Measurements from ENCODE around the gene HSPG2. TPM values are rescaled to one million over a fixed set of nuclear protein-coding genes. Genes with fewer than 3 reads are reported as not detected.

Gene HSPG2
- total RNA-seq, 1 experiment from 2014 or later, result 171 TPM

DNA sequence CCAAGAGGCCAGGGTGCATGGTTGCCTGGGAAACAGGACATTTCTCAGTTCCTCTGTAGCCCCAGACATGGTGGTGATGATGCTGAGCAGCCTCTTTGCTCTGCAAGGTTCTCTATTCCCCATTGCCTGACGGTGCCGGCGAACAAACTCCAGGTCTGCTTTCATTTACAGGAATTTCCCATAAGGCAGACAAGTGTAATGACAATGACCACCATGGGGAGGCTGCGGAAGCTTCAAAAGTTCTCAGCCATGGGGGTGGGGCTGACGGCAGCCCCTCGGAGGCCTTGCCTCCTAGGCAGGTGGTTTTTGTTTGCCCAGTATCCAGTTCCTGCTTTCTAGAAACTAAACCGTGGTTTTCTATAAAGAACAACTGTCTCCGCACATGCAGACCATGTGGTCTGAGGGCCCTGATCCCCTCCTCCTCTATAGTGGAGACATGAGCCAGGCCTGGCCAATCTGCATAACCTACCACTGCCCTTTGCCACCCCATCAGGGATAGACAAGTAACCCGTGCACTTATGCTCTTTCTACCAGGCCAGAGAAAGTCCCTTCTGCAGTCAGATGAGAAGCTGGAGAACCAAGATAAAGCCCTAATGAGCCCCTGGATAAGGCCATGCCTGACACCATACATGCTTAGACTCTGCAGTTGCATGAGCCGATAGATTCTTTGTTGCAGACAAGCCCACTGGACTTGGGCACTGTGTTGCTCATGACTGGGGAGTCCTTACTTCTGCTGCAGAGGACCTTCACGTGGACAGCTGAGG, 71.0 kb downstream of the HSPG2 start:
- Histone ChIP-seq H3K36me3 (ENCODE audit: control insufficient read depth, insufficient read depth, low read length) (peaks cover 4% of the 10 kb centered on the region; the same call in 1 of the 2 replicates), H3K27me3 (ENCODE audit: control insufficient read depth, insufficient read depth, low read length) (no peaks in the 10 kb centered on the region), H3K4me3 (ENCODE audit: low read depth in 2 of 2, low read length in 2 of 2) (no peak overlapping the region), H3K4me1 (ENCODE audit: control insufficient read depth, insufficient read depth, low read length) (peaks cover 14% of the 10 kb centered on the region), H3K27ac (ENCODE audit: low read length) (no peak overlapping the region), H3K9me3 (ENCODE audit: control insufficient read depth, insufficient read depth, low read depth, low read length) (no peaks in the 10 kb centered on the region)
- in situ Hi-C loops (cut with HindIII; ENCODE audit: low pct_unique_long_range_greater_than_20kb, low sequenced_read_pairs) (no loop called here), intact Hi-C loops (cut with micrococcal nuclease; ENCODE audit: unreplicated experiment) (no loop called here)
- POLR2A ChIA-PET, result interaction anchor here (0.5 kb wide), 1 partner anchor 10 kb away, joined by 13 read pairs; no protein-coding TSS in a partner anchor
- no peak for DNase-seq (ENCODE audit: low read depth, low spot score)
- no peak for ATAC-seq
- CTCF ChIA-PET, result no interaction called here
- no peak for TF ChIP-seq POLR2AphosphoS5 (IDR thresholded peaks at IDR 0.05; ENCODE audit: low read depth, low read length)
- TF ChIP-seq TCF7L2 (IDR thresholded peaks at IDR 0.05; ENCODE audit: low read depth, low read length), result no peak
- TF ChIP-seq, protein P1, sequence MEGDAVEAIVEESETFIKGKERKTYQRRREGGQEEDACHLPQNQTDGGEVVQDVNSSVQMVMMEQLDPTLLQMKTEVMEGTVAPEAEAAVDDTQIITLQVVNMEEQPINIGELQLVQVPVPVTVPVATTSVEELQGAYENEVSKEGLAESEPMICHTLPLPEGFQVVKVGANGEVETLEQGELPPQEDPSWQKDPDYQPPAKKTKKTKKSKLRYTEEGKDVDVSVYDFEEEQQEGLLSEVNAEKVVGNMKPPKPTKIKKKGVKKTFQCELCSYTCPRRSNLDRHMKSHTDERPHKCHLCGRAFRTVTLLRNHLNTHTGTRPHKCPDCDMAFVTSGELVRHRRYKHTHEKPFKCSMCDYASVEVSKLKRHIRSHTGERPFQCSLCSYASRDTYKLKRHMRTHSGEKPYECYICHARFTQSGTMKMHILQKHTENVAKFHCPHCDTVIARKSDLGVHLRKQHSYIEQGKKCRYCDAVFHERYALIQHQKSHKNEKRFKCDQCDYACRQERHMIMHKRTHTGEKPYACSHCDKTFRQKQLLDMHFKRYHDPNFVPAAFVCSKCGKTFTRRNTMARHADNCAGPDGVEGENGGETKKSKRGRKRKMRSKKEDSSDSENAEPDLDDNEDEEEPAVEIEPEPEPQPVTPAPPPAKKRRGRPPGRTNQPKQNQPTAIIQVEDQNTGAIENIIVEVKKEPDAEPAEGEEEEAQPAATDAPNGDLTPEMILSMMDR (IDR thresholded peaks at IDR 0.05), result no peak
- TF ChIP-seq, protein P2, sequence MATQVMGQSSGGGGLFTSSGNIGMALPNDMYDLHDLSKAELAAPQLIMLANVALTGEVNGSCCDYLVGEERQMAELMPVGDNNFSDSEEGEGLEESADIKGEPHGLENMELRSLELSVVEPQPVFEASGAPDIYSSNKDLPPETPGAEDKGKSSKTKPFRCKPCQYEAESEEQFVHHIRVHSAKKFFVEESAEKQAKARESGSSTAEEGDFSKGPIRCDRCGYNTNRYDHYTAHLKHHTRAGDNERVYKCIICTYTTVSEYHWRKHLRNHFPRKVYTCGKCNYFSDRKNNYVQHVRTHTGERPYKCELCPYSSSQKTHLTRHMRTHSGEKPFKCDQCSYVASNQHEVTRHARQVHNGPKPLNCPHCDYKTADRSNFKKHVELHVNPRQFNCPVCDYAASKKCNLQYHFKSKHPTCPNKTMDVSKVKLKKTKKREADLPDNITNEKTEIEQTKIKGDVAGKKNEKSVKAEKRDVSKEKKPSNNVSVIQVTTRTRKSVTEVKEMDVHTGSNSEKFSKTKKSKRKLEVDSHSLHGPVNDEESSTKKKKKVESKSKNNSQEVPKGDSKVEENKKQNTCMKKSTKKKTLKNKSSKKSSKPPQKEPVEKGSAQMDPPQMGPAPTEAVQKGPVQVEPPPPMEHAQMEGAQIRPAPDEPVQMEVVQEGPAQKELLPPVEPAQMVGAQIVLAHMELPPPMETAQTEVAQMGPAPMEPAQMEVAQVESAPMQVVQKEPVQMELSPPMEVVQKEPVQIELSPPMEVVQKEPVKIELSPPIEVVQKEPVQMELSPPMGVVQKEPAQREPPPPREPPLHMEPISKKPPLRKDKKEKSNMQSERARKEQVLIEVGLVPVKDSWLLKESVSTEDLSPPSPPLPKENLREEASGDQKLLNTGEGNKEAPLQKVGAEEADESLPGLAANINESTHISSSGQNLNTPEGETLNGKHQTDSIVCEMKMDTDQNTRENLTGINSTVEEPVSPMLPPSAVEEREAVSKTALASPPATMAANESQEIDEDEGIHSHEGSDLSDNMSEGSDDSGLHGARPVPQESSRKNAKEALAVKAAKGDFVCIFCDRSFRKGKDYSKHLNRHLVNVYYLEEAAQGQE (IDR thresholded peaks at IDR 0.05; ENCODE audit: insufficient read depth in 1 of 2, low read depth in 2 of 2, low read length in 1 of 2), result no peak
- no peak for TF ChIP-seq SIN3A (IDR thresholded peaks at IDR 0.05; ENCODE audit: borderline replicate concordance, insufficient read depth, low read depth, low read length)
- no TSS peak for BruUV-seq (replicated peaks)

DNA sequence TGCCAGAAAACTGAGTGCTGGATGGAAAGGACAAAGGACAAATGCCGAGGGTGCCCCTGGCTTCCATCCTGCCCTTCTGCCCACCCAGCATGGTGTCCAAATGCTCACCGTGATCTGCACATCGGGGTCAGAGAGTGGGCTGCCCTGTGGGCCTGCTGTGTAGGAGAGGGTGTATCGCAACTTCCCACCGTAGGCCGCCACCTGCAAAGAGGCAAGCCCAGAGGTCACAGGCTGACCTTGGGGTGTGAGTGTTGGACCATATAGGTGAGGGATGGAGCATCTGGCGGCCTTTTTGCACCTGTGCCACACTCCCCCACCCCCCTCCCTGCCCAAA, 71.5 kb downstream of the HSPG2 start:
- intact Hi-C loops (cut with micrococcal nuclease; ENCODE audit: unreplicated experiment), result no loop called here
- peaks cover 6% of the 10 kb centered on the region; the same call in 1 of the 2 replicates for H3K36me3 ChIP-seq (ENCODE audit: control insufficient read depth, insufficient read depth, low read length)
- H3K4me1 ChIP-seq (ENCODE audit: control insufficient read depth, insufficient read depth, low read length), result peaks cover 14% of the 10 kb centered on the region
- DNase-seq (ENCODE audit: low read depth, low spot score) (no peak), ATAC-seq (no peak)
- no peaks in the 10 kb centered on the region for H3K9me3 ChIP-seq (ENCODE audit: control insufficient read depth, insufficient read depth, low read depth, low read length)
- TF ChIP-seq TCF7L2 (IDR thresholded peaks at IDR 0.05; ENCODE audit: low read depth, low read length), result no peak
- no peaks in the 10 kb centered on the region for H3K27me3 ChIP-seq (ENCODE audit: control insufficient read depth, insufficient read depth, low read length)
- in situ Hi-C loops (cut with HindIII; ENCODE audit: low pct_unique_long_range_greater_than_20kb, low sequenced_read_pairs), result no loop called here
- CTCF ChIA-PET, result no interaction called here
- BruUV-seq (replicated peaks), result no TSS peak
- no peak overlapping the region for H3K4me3 ChIP-seq (ENCODE audit: low read depth in 2 of 2, low read length in 2 of 2)
- POLR2A ChIA-PET, result no interaction called here
- no peak overlapping the region for H3K27ac ChIP-seq (ENCODE audit: low read length)

- intact Hi-C loops (cut with micrococcal nuclease; ENCODE audit: unreplicated experiment) (no loop called here), in situ Hi-C loops (cut with HindIII; ENCODE audit: low pct_unique_long_range_greater_than_20kb, low sequenced_read_pairs) (no loop called here)
- no peak overlapping the region for H3K4me3 ChIP-seq (ENCODE audit: low read depth in 2 of 2, low read length in 2 of 2)
- ChIA-PET CTCF (no interaction called here), POLR2A (no interaction called here)
- peaks cover 8% of the 10 kb centered on the region for H3K4me1 ChIP-seq (ENCODE audit: control insufficient read depth, insufficient read depth, low read length)
- H3K36me3 ChIP-seq (ENCODE audit: control insufficient read depth, insufficient read depth, low read length), result peaks cover 6% of the 10 kb centered on the region; the same call in 1 of the 2 replicates
- no peaks in the 10 kb centered on the region for H3K27me3 ChIP-seq (ENCODE audit: control insufficient read depth, insufficient read depth, low read length)
- ATAC-seq (no peak), DNase-seq (ENCODE audit: low read depth, low spot score) (no peak)
- TF ChIP-seq POLR2AphosphoS5 (IDR thresholded peaks at IDR 0.05; ENCODE audit: low read depth, low read length) (no peak), SIN3A (IDR thresholded peaks at IDR 0.05; ENCODE audit: borderline replicate concordance, insufficient read depth, low read depth, low read length) (no peak)
- TF ChIP-seq, protein P1 (IDR thresholded peaks at IDR 0.05), result no peak
- no peak overlapping the region for H3K27ac ChIP-seq (ENCODE audit: low read length)
- no peaks in the 10 kb centered on the region for H3K9me3 ChIP-seq (ENCODE audit: control insufficient read depth, insufficient read depth, low read depth, low read length)
- BruUV-seq (replicated peaks), result no TSS peak
Measured at GRCh38 chr1:21864730-21865129, 72.4 kb downstream of the HSPG2 start.

Measured in Panc1 (cell line).